GM19397 (cell line): ENCODE measurements around the gene RAD51B.

Source experiments
- ATAC-seq: cut with Tn5 transposase; IDR thresholded peaks from one replicate; pipeline ENCODE4 v1.9.1; 2021; ENCODE audit warnings: mild to moderate bottlenecking, moderate library complexity; ENCODE audit not compliant: unreplicated experiment

The RAD51B gene

GRCh38 chr14:68633131-68633991, 813.8 kb downstream of the RAD51B start:
- ATAC-seq, result no peak

DNA sequence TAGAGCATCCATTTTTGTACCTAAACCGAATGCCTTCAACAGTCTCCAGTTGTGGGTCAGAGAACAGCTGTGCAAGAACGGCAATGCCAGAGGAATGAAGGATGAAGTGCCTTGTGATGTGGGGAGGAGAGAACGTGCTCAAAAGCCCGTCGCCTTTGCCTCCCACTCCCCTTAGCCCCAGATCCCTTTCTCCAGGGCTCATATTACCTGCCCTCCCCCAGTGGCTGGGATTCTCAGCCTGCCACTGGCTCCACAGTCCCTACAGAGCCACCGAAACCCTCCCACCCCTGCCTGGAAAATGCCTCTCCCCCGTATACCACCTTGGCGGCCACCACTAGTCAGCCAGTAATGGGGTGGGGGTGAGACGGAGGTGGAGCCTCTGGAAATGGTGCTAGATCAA, 814.8 kb downstream of the RAD51B start:
- ATAC-seq, result no peak

- no peak for ATAC-seq
Measured at GRCh38 chr14:68634874-68635595, 815.5 kb downstream of the RAD51B start.

- ATAC-seq, result no peak
Measured at GRCh38 chr14:68636597-68636996, 817.0 kb downstream of the RAD51B start.

DNA sequence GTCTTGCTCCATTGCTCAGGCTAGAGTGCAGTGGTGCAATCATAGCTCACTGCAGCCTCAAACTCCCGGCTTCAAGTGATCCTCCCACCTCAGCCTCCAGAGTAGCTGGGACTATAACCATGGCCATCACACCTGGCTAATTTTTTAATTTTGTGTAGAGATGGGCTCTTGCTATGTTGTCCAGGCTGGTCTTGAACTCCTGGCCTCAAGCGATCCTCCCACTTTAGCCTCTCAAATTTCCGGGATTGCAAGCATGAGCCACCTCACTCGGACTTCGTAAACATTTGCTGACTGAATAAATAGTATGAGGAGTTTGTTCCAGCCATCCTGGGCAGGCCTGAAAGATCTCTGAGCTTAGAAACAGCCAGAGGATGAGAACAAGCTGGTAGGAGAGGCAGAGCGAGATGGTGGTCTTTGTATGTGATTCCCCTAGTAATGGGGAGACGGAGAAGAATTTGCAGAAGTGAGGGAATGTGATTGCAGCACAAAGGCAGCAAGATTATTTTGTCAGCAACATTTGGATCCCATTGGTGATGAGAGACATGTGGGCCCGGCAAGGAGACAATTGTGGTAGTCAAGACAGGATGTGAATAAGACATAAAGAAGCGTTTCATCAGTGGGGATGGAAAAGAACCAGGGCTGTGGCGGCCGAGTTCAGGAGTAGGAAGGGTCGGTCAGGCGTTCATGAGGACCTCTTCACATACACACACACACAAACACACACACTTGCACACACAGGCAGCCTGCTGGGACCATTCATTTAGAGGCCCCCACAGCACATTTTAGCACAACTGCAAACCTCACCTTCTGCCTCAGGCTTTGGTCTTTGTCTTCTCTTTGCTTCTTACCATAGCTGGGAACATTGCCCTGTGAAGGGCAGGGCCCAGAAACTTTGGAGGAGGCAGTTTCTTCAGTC, 817.8 kb downstream of the RAD51B start:
- no peak for ATAC-seq

GRCh38 chr14:68638141-68638999, 818.8 kb downstream of the RAD51B start:
- no peak for ATAC-seq

- ATAC-seq, result no peak
Measured at GRCh38 chr14:68639000-68639757, 819.6 kb downstream of the RAD51B start.

DNA sequence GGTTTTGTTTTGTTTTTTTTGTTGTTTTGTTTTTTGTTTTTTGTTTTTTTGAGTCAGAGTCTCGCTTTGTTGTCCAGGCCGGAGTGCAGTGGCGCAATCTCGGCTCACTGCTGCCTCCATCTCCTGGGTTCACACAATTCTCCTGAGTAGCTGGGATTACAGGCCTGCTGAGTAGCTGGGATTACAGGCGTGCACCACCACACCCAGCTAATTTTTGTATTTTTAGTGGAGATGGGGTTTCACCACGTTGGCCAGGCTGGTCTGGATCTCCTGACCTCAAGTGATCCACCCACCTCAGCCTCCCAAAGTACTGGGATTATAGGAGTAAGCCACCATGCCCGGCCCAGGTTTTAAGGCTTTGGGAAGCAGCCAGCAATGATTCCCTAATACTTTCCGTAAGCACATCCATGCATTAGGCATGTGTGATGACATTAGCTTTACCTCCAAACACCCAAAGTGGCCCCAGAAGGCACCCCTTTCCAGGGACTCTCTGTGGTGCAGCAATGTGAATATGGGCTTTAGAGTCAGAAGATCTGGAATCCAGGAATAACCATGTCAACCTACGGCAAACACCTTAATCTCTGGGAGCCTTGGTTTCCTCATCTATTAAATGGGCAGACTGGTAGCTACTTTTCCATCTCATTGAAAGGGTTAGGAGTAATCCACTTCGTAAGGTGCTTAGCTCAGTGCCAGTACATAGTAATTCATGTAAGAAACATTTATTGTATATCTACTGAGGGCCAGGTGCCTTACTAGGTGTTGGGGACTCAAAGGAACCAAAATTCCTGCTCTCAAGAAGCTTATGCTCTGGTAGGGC, 820.4 kb downstream of the RAD51B start:
- no peak for ATAC-seq

- no peak for ATAC-seq
Measured at GRCh38 chr14:68643673-68644072, 824.1 kb downstream of the RAD51B start.

- no peak for ATAC-seq
Measured at GRCh38 chr14:68644101-68644500, 824.5 kb downstream of the RAD51B start.

DNA sequence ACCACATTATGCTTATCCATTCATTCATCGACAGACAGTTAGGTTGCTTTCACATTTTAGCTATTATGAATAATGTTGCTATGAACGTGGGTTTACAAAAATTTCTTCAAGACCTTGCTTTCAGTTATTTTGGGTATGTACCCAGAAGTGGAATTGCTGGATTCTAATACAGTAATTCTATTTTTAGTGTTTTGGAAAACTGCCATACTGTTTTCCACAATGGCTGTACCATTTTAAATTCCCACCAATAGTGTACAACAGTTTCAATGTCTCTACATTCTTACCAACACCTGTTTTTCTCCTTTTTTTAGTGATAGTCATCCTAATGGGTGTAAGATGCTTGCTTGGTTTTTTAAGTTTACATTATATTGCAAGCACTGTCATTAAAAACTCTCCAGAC, 825.8 kb downstream of the RAD51B start:
- no peak for ATAC-seq

- ATAC-seq, result no peak
Measured at GRCh38 chr14:68649476-68650189, 830.1 kb downstream of the RAD51B start.

GRCh38 chr14:68650404-68650994, 830.9 kb downstream of the RAD51B start:
- ATAC-seq, result no peak

DNA sequence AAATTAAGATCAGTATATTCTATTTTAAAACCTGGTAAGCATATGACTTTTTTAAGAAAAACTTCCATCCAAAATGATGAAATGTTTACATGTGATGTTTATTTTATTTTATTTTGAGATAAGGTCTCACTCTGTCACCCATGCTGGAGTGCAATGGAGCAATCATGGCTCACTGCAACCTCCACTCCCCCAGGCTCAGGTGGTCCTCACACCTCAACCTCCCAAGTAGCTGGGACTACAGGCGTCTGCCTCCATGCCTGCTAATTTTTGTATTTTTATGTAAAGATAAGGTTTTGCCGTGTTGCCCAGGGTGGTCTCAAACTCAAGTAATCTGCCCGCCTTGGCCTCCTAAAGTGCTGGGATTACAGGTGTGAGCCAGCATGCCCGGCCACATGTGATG, 831.5 kb downstream of the RAD51B start:
- ATAC-seq, result no peak

DNA sequence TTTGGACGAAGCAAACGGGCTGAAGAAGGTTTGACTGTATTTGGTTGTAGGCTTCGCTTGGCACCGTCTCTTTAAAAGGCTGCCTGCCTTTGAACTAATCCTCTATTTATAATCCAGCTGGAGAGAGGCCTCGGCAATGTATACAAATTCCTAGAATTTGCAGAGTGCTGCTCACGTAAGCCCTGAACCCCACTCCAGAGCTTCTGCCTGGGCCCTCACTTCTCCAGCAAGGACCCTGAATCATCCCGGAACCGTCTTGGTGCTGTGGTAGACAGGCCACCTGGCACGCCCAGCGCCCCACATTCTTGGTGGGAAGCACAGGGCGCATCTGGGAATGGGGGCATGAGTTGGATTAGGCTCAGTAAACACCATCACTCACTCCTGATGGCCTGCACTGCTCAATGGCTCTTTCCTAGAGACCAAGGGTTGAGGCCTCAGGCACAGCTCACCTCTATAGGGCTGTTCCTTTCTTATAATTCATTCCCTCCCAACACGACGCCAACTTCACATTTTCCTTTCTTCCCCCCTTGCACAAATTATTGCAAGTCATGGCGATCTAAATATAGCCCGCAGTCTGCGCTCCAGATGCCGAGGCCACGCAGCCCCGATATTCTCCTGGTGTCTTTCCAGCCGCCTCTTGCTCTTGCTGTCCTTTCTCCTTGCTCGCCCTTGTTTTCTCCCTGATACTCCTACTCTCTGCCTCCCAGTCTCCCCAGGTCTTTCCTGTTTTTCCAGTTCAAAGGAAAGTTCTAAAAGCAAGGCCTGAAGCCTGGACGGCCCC, 832.3 kb downstream of the RAD51B start:
- no peak for ATAC-seq

- ATAC-seq, result no peak
Measured at GRCh38 chr14:68652433-68652690, 832.8 kb downstream of the RAD51B start.

- no peak for ATAC-seq
Measured at GRCh38 chr14:68653108-68653507, 833.5 kb downstream of the RAD51B start.
